ENCODE data around the gene CDHR2. TPM values are rescaled to one million over a fixed set of nuclear protein-coding genes. Genes with fewer than 3 reads are reported as not detected.
A peak's percentile ranks its signal among the peaks of the same experiment; 100 is the strongest.

The CDHR2 gene
- total and polyA plus RNA-seq, 2 of the 13 experiments (the other 11 are each of a cell fraction or from before 2014, with no cell fraction given): 17.9 to 20.9 TPM

- ATAC-seq: peak; percentile 31
- no peaks in the 10 kb centered on the region for H3K9me3 ChIP-seq (ENCODE audit: low read length)
- H3K4me2 ChIP-seq (ENCODE audit: low read depth, low read length): no peak overlapping the region
- POLR2A ChIA-PET: no interaction called here
- H3K79me2 ChIP-seq (ENCODE audit: insufficient read depth, low read length): no peaks in the 10 kb centered on the region
- peaks cover 7% of the 10 kb centered on the region for H3K4me1 ChIP-seq (ENCODE audit: insufficient read depth, low read length)
- no peak for DNase-seq (ENCODE audit: low spot score)
- no peaks in the 10 kb centered on the region for H4K20me1 ChIP-seq (ENCODE audit: insufficient read depth, low read length)
- FAIRE-seq: no peak
- H3K4me3 ChIP-seq (replicated peaks in 1 of 3; ENCODE audit: insufficient read depth in 1 of 3, low read depth in 2 of 3, low read length in 3 of 3): no peak overlapping the region
- no peak overlapping the region for H2AFZ ChIP-seq (ENCODE audit: low read length)
- H3K27me3 ChIP-seq (ENCODE audit: control insufficient read depth in 1 of 2, insufficient read depth in 2 of 2, low read length in 2 of 2): no peaks in the 10 kb centered on the region; a peak in 1 of 5 replicates
- no peak overlapping the region for H3K9ac ChIP-seq (ENCODE audit: insufficient read depth, low read depth, low read length)
- H3K36me3 ChIP-seq (replicated peaks in 1 of 2; ENCODE audit: control insufficient read depth in 1 of 2, insufficient read depth in 2 of 2, low read length in 2 of 2): peaks cover 0 to 6% of the 10 kb centered on the region in 2 experiments; a peak in 2 of 5 replicates
- in situ Hi-C loops (cut with HindIII; ENCODE audit: extremely low pct_ligation_motif_present, low pct_unique_long_range_greater_than_20kb) (no loop called here), intact Hi-C loops (cut with micrococcal nuclease; ENCODE audit: unreplicated experiment) (no loop called here)
- BruUV-seq (replicated peaks): no TSS peak
- H3K27ac ChIP-seq (ENCODE audit: extremely low read length, insufficient read depth, low read length): no peak overlapping the region
- CTCF ChIA-PET (ENCODE audit: low intra/inter-chr PET ratio, low total read pairs): no interaction called here
- WGBS (ENCODE audit: low lambda C conversion rate): 71% methylated on average over 12 of the region's 12 CpGs
- TF ChIP-seq PATZ1 (CRISPR knock-in tag; IDR thresholded peaks at IDR 0.05) (no peak), ATF1 (CRISPR knock-in tag; IDR thresholded peaks at IDR 0.05) (no peak), ZNF720 (CRISPR knock-in tag; IDR thresholded peaks at IDR 0.05) (no peak), ZNF329 (CRISPR knock-in tag; IDR thresholded peaks at IDR 0.05; ENCODE audit: low read depth) (no peak), ZNF567 (CRISPR knock-in tag; IDR thresholded peaks at IDR 0.05; ENCODE audit: borderline replicate concordance) (no peak), ZNF276 (CRISPR knock-in tag; IDR thresholded peaks at IDR 0.05; ENCODE audit: low read depth) (no peak), ZNF318 (CRISPR knock-in tag; IDR thresholded peaks at IDR 0.05) (no peak)
These were observed 35.4 kb upstream of the CDHR2 start for GRCh38 chr5:176513788-176514187.

All from HepG2 (cell line).